GM12891 (cell line): ENCODE measurements around the gene RSPH1.

Source experiments
- PAX5 ChIP-seq: IDR thresholded peaks from 2 replicates; pipeline ENCODE4 v1.6.1; 2011; ENCODE audit warnings: low read length, moderate library complexity, mild to moderate bottlenecking; ENCODE audit not compliant: insufficient read depth, severe bottlenecking
- POLR2A ChIP-seq: IDR thresholded peaks from 2 replicates; pipeline ENCODE4 v1.6.1; 2011; ENCODE audit warnings: low read depth, low read length, control low read depth
- POLR2AphosphoS5 ChIP-seq: IDR thresholded peaks from 2 replicates; pipeline ENCODE4 v1.6.1; 2011; ENCODE audit warnings: low read depth, low read length, control low read depth

GRCh38 chr21:42440187-42440792 lies 55.7 kb downstream of the RSPH1 start:
- no peak for TF ChIP-seq POLR2AphosphoS5
- TF ChIP-seq POLR2A, result no peak
- no peak for TF ChIP-seq PAX5
